WTC11 (cell line): Measurements from ENCODE around the gene NDRG2. TPM values are rescaled to one million over a fixed set of nuclear protein-coding genes. Genes with fewer than 3 reads are reported as not detected.
A peak's percentile ranks its signal among the peaks of the same experiment; 100 is the strongest.

Experiments used
- ATAC-seq: fragments of 200-7000 bp; cut with Tn5 transposase; 2 replicates; pipeline ENCODE4 v1.10.0; 2021; ENCODE audit warnings: mild to moderate bottlenecking, moderate library complexity
- CTCF ChIA-PET: fragments of 300-600 bp; sonication (Branson Sonifier 250); formaldehyde crosslinking; loops from one replicate; lab custom pipeline; 2021; ENCODE audit warnings: antibody characterized with exemption; lab: Charles Lee
- POLR2A ChIA-PET: fragments of 350-600 bp; sonication (Branson Sonifier 250); formaldehyde crosslinking; loops from one replicate; lab custom pipeline; 2021; ENCODE audit warnings: antibody characterized with exemption; lab: Charles Lee
- DNase-seq: peaks from one replicate; pipeline ENCODE4 v3.0.0; 2021; ENCODE audit warnings: low spot score
- H3K27ac Mint-ChIP-seq: 2 replicates; pipeline ENCODE4 v1.8.0; 2021; ENCODE audit warnings: mixed read lengths
- H3K27me3 Mint-ChIP-seq: 2 replicates; pipeline ENCODE4 v1.8.0; 2021; ENCODE audit warnings: low read depth, mild to moderate bottlenecking, moderate library complexity, mixed read lengths
- H3K36me3 Mint-ChIP-seq: 2 replicates; pipeline ENCODE4 v1.8.0; 2021; ENCODE audit warnings: mixed read lengths
- H3K4me1 Mint-ChIP-seq: 2 replicates; pipeline ENCODE4 v1.8.0; 2022; ENCODE audit warnings: mixed read lengths
- H3K4me3 Mint-ChIP-seq: 2 replicates; pipeline ENCODE4 v1.8.0; 2021; ENCODE audit warnings: mild to moderate bottlenecking, moderate library complexity, mixed read lengths
- H3K9me3 Mint-ChIP-seq: 2 replicates; pipeline ENCODE4 v1.8.0; 2021; ENCODE audit warnings: mixed read lengths
- ARID4B ChIP-seq: sonication (generic); formaldehyde crosslinking; IDR thresholded peaks from 2 replicates; pipeline ENCODE4 v1.8.0; 2023; ENCODE audit warnings: missing genetic modification reagents, mild to moderate bottlenecking, borderline replicate concordance
- GABPB1 ChIP-seq: sonication (generic); formaldehyde crosslinking; IDR thresholded peaks from 2 replicates; pipeline ENCODE4 v1.8.1; 2023; ENCODE audit warnings: mild to moderate bottlenecking, missing genetic modification reagents
- KAT7 ChIP-seq: sonication (generic); formaldehyde crosslinking; IDR thresholded peaks from 2 replicates; pipeline ENCODE4 v1.8.1; 2023; ENCODE audit warnings: missing genetic modification reagents, mild to moderate bottlenecking, borderline replicate concordance
- NFATC4 ChIP-seq: fragments of 250-450 bp; sonication (Bioruptor Pico); IDR thresholded peaks from 2 replicates; pipeline ENCODE4 v1.9.0; 2021; ENCODE audit warnings: mild to moderate bottlenecking
- NFE2L1 ChIP-seq: sonication (generic); formaldehyde crosslinking; IDR thresholded peaks from 2 replicates; pipeline ENCODE4 v1.8.1; 2023; ENCODE audit warnings: missing genetic modification reagents
- NFYB ChIP-seq: sonication (generic); formaldehyde crosslinking; conservative IDR thresholded peaks from 2 replicates; pipeline ENCODE4 v1.8.0; 2022; ENCODE audit warnings: low read depth, missing genetic modification reagents
- NR3C1 ChIP-seq: sonication (generic); formaldehyde crosslinking; conservative IDR thresholded peaks from 2 replicates; pipeline ENCODE4 v1.8.1; 2023; ENCODE audit warnings: low read depth, mild to moderate bottlenecking, missing genetic modification reagents
- RELA ChIP-seq: sonication (generic); formaldehyde crosslinking; IDR thresholded peaks from 2 replicates; pipeline ENCODE4 v1.8.1; 2022; ENCODE audit warnings: missing genetic modification reagents, mild to moderate bottlenecking, borderline replicate concordance
- SMAD4 ChIP-seq: sonication (generic); formaldehyde crosslinking; IDR thresholded peaks from 2 replicates; pipeline ENCODE4 v1.8.0; 2022; ENCODE audit warnings: mild to moderate bottlenecking, missing genetic modification reagents
- ZBTB21 ChIP-seq: sonication (generic); formaldehyde crosslinking; IDR thresholded peaks from 2 replicates; pipeline ENCODE4 v1.8.1; 2023; ENCODE audit warnings: mild to moderate bottlenecking, missing genetic modification reagents, borderline replicate concordance
- ZNF121 ChIP-seq: sonication (generic); formaldehyde crosslinking; IDR thresholded peaks from 2 replicates; pipeline ENCODE4 v1.8.0; 2023; ENCODE audit warnings: missing genetic modification reagents
- ZNF232 ChIP-seq: sonication (generic); formaldehyde crosslinking; IDR thresholded peaks from 2 replicates; pipeline ENCODE4 v1.8.0; 2022; ENCODE audit warnings: mild to moderate bottlenecking, missing genetic modification reagents
- ZNF281 ChIP-seq: sonication (generic); formaldehyde crosslinking; IDR thresholded peaks from 2 replicates; pipeline ENCODE4 v1.8.0; 2023; ENCODE audit warnings: mild to moderate bottlenecking, missing genetic modification reagents
- total RNA-seq: library from RNA; stranded (reverse); gene quantifications from 3 replicates; pipeline ENCODE4 v1.2.3, GENCODE V29; 2021
- TF ChIP-seq, protein P1 (sequence below): sonication (generic); formaldehyde crosslinking; IDR thresholded peaks from 2 replicates; pipeline ENCODE4 v1.8.1; 2023; ENCODE audit warnings: mild to moderate bottlenecking, missing genetic modification reagents, borderline replicate concordance
- TF ChIP-seq, protein P2 (sequence below): sonication (generic); formaldehyde crosslinking; IDR thresholded peaks from 2 replicates; pipeline ENCODE4 v1.8.1; 2022; ENCODE audit warnings: mild to moderate bottlenecking, missing genetic modification reagents, moderate library complexity, borderline replicate concordance

NDRG2 gene
- total RNA-seq, 1 experiment from 2014 or later: 32.2 TPM

- TF ChIP-seq, protein P1, sequence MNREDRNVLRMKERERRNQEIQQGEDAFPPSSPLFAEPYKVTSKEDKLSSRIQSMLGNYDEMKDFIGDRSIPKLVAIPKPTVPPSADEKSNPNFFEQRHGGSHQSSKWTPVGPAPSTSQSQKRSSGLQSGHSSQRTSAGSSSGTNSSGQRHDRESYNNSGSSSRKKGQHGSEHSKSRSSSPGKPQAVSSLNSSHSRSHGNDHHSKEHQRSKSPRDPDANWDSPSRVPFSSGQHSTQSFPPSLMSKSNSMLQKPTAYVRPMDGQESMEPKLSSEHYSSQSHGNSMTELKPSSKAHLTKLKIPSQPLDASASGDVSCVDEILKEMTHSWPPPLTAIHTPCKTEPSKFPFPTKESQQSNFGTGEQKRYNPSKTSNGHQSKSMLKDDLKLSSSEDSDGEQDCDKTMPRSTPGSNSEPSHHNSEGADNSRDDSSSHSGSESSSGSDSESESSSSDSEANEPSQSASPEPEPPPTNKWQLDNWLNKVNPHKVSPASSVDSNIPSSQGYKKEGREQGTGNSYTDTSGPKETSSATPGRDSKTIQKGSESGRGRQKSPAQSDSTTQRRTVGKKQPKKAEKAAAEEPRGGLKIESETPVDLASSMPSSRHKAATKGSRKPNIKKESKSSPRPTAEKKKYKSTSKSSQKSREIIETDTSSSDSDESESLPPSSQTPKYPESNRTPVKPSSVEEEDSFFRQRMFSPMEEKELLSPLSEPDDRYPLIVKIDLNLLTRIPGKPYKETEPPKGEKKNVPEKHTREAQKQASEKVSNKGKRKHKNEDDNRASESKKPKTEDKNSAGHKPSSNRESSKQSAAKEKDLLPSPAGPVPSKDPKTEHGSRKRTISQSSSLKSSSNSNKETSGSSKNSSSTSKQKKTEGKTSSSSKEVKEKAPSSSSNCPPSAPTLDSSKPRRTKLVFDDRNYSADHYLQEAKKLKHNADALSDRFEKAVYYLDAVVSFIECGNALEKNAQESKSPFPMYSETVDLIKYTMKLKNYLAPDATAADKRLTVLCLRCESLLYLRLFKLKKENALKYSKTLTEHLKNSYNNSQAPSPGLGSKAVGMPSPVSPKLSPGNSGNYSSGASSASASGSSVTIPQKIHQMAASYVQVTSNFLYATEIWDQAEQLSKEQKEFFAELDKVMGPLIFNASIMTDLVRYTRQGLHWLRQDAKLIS (CRISPR knock-in tag): no peak
- TF ChIP-seq, protein P2, sequence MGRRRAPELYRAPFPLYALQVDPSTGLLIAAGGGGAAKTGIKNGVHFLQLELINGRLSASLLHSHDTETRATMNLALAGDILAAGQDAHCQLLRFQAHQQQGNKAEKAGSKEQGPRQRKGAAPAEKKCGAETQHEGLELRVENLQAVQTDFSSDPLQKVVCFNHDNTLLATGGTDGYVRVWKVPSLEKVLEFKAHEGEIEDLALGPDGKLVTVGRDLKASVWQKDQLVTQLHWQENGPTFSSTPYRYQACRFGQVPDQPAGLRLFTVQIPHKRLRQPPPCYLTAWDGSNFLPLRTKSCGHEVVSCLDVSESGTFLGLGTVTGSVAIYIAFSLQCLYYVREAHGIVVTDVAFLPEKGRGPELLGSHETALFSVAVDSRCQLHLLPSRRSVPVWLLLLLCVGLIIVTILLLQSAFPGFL (CRISPR knock-in tag): no peak
- TF ChIP-seq ZNF232 (CRISPR knock-in tag) (no peak), RELA (no peak), NFYB (CRISPR knock-in tag) (no peak), KAT7 (CRISPR knock-in tag) (no peak)
These were observed 31.8 kb upstream of the NDRG2 start (continued) for GRCh38 chr14:21056520-21057163.

- Mint-ChIP-seq H3K27me3 (no peaks in the 10 kb centered on the region; the same call in 1 of the 2 replicates), H3K36me3 (no peaks in the 10 kb centered on the region), H3K4me3 (no peak overlapping the region), H3K9me3 (no peaks in the 10 kb centered on the region), H3K27ac (no peak overlapping the region), H3K4me1 (peaks cover 7% of the 10 kb centered on the region)
- POLR2A ChIA-PET: no interaction called here
- CTCF ChIA-PET: interaction anchor here (0.6 to 4.8 kb wide), 6 partner anchors 10 to 89 kb away, joined by 3 to 39 read pairs (median 6); no protein-coding TSS in a partner anchor
- TF ChIP-seq NFYB (CRISPR knock-in tag) (no peak), GABPB1 (CRISPR knock-in tag) (peak; percentile 44; the same call in 1 of the 2 replicates)
- ATAC-seq: peak; percentile 62
- DNase-seq: no peak
These were observed 30.7 kb upstream of the NDRG2 start for GRCh38 chr14:21055432-21056117.

DNA sequence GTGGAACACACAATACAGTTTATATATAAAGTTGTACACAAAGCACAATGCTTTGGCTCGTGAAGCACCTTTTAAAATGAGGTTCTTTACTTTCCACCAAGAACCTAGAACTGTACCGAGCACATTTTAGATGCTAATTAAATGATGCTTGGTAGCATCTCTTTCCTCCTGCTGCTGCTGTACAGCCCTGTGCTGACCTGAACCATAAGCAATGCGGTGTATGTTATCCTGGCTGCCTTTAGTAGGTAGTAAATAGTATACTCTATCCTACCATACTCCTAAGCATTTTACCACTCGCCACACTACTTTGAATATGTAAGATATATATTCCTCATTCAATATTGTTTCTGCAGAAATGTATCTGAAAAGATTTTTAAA is 29.9 kb upstream of the NDRG2 start:
- ChIA-PET POLR2A (no interaction called here), CTCF (no interaction called here)
- H3K9me3 Mint-ChIP-seq: no peaks in the 10 kb centered on the region
- TF ChIP-seq NFE2L1 (CRISPR knock-in tag) (no peak), NR3C1 (CRISPR knock-in tag) (no peak), ZBTB21 (no peak), ARID4B (CRISPR knock-in tag) (no peak), ZNF121 (CRISPR knock-in tag) (no peak), ZNF281 (CRISPR knock-in tag) (no peak), NFATC4 (CRISPR knock-in tag) (no peak), SMAD4 (CRISPR knock-in tag) (no peak), RELA (no peak)
- H3K27me3 Mint-ChIP-seq: no peaks in the 10 kb centered on the region; the same call in 1 of the 2 replicates
- H3K36me3 Mint-ChIP-seq: no peaks in the 10 kb centered on the region
- H3K4me1 Mint-ChIP-seq: peaks cover 7% of the 10 kb centered on the region
- ATAC-seq: no peak
- no peak overlapping the region for H3K4me3 Mint-ChIP-seq
- H3K27ac Mint-ChIP-seq: no peak overlapping the region
- DNase-seq: no peak
